T-cell (primary cell): ENCODE data around the gene WBP1L. TPM values are rescaled to one million over a fixed set of nuclear protein-coding genes. Genes with fewer than 3 reads are reported as not detected.

ENCODE experiments used
- ATAC-seq, 4 experiments: fragments of 200-7000 bp in 3 of 4; fragments of 150-1000 bp in 1 of 4; cut with Tn5 transposase; replicated peaks in 1 of 4; 1 replicate in 3 of 4; 2 replicates in 1 of 4; pipeline ENCODE4 v1.10.0; 2021; ENCODE audit warnings: moderate library complexity in 3 of 4, mild to moderate bottlenecking in 2 of 4, moderate number of reproducible peaks in 1 of 4
- CTCF ChIA-PET, 2 donors: fragments of 300-600 bp; sonication (Branson Sonifier 250); formaldehyde crosslinking; loops; one replicate each; lab custom pipeline; 2022; ENCODE audit warnings: antibody characterized with exemption in 2 of 2; lab: Charles Lee
- POLR2A ChIA-PET, 2 donors: fragments of 300-600 bp; sonication (Branson Sonifier 250); formaldehyde crosslinking; loops; one replicate each; lab custom pipeline; 2022; ENCODE audit warnings: antibody characterized with exemption in 2 of 2; lab: Charles Lee
- DNase-seq, 35 experiments: peaks; one replicate each; pipeline versions ENCODE4 v3.0.0 to v3.0.0-alpha.2; 2013 to 2023
- H3K27ac ChIP-seq: one replicate; pipeline ENCODE4 v1.5.1; 2013; ENCODE audit warnings: low read length
- H3K27me3 ChIP-seq, 2 experiments: replicated peaks in 1 of 2; 1 replicate in 1 of 2; 2 replicates in 1 of 2; pipeline versions ENCODE4 v1.6.1 to v1.7.0; 2013; ENCODE audit warnings: low read length in 1 of 2, mixed read lengths in 1 of 2; ENCODE audit not compliant: control insufficient read depth in 2 of 2, insufficient read depth in 2 of 2; ENCODE audit errors: extremely low read depth in 1 of 2
- H3K36me3 ChIP-seq, 2 donors: 1 replicate in 1 of 2; 2 replicates in 1 of 2; pipeline versions ENCODE4 v1.6.1 to v1.7.0; 2013; ENCODE audit warnings: low read length in 1 of 2; ENCODE audit not compliant: control insufficient read depth in 2 of 2, insufficient read depth in 1 of 2; ENCODE audit errors: extremely low read depth in 1 of 2
- H3K4me1 ChIP-seq, 2 experiments: 1 replicate in 1 of 2; 2 replicates in 1 of 2; pipeline versions ENCODE4 v1.6.1 to v1.7.0; 2013; ENCODE audit warnings: low read length in 2 of 2, mixed read lengths in 1 of 2; ENCODE audit not compliant: insufficient read depth in 2 of 2, control insufficient read depth in 1 of 2; ENCODE audit errors: extremely low read depth in 1 of 2
- H3K4me3 ChIP-seq, 2 donors: 1 replicate in 1 of 2; 2 replicates in 1 of 2; pipeline versions ENCODE4 v1.5.1 to v1.7.0; 2013; ENCODE audit warnings: mild to moderate bottlenecking in 2 of 2, low read length in 1 of 2, moderate library complexity in 1 of 2; ENCODE audit not compliant: control insufficient read depth in 1 of 2; ENCODE audit errors: extremely low read depth in 1 of 2
- H3K9me3 ChIP-seq: 2 replicates; pipeline ENCODE4 v1.7.0; 2013
- H3K27ac Mint-ChIP-seq, 2 donors: one replicate each; pipeline ENCODE4 v1.8.0; 2020 to 2021; ENCODE audit warnings: mild to moderate bottlenecking in 2 of 2, mixed read lengths in 2 of 2
- H3K27me3 Mint-ChIP-seq, 2 donors: one replicate each; pipeline ENCODE4 v1.8.0; 2021 to 2022; ENCODE audit warnings: mixed read lengths in 2 of 2
- H3K36me3 Mint-ChIP-seq: one replicate; pipeline ENCODE4 v1.8.0; 2021; ENCODE audit warnings: mixed read lengths
- H3K4me1 Mint-ChIP-seq, 3 donors: one replicate each; pipeline ENCODE4 v1.8.0; 2020 to 2022; ENCODE audit warnings: mixed read lengths in 3 of 3, mild to moderate bottlenecking in 1 of 3
- H3K4me3 Mint-ChIP-seq, 3 donors: one replicate each; pipeline ENCODE4 v1.8.0; 2020 to 2022; ENCODE audit warnings: mild to moderate bottlenecking in 3 of 3, mixed read lengths in 3 of 3, moderate library complexity in 3 of 3
- H3K9me3 Mint-ChIP-seq, 3 donors: one replicate each; pipeline ENCODE4 v1.8.0; 2020 to 2022; ENCODE audit warnings: mixed read lengths in 3 of 3
- WGBS: methylation state at CpG from one replicate; pipeline ENCODE4 v1.1.5; 2013; ENCODE audit warnings: missing lambda C conversion rate; ENCODE audit not compliant: insufficient coverage; 5-methylcytosine and 5-hydroxymethylcytosine counted together
- total RNA-seq, 35 experiments: library from RNA in 6 of 35; stranded (reverse) in 6 of 35; fragments of 120-200 nt in 1 of 35; gene quantifications; one replicate each; pipeline versions ENCODE4 v1.2.1 to v1.2.4 and lab custom pipeline; 2013 to 2026

WBP1L gene
- total RNA-seq, 5 donors from 2014 or later (not counting 1 experiment from before 2014, with no cell fraction given), result 20.0 to 38.5 (median 33.0) TPM

DNA sequence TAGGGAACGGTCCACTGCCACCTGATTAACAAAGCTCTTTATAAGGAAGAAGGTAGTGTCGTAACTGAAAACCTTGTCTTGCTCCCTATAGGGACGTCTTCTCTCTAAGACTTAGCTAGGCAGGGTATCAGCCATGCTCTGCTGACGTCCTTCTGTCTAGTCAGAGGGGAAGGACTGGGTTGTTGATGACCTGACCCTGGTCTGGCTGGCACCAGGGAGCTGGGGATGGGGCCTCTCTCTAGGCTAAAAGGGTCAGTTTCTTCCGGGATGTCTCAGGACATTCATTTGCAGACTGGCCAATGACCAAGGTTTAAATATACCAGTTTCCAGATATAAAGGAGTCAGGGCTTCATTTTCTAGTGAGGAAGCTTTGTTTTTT lies 83.8 kb downstream of the WBP1L start:
- Mint-ChIP-seq H3K4me1 (no peaks in the 10 kb centered on the region), H3K27ac (no peak overlapping the region), H3K9me3 (no peaks in the 10 kb centered on the region), H3K27me3 (no peaks in the 10 kb centered on the region), H3K36me3 (no peaks in the 10 kb centered on the region), H3K4me3 (no peak overlapping the region)
- H3K4me3 ChIP-seq, result no peak overlapping the region
- H3K36me3 ChIP-seq, result no peaks in the 10 kb centered on the region
- peaks cover 0 to 15% of the 10 kb centered on the region in 2 experiments for H3K27me3 ChIP-seq
- CTCF ChIA-PET, result interaction anchor here in 1 of 2 donors (0.6 to 0.7 kb wide), 2 partner anchors 257 to 286 kb away, joined by 3 read pairs; no protein-coding TSS in a partner anchor
- H3K27ac ChIP-seq, result no peak overlapping the region
- ATAC-seq, result no peak
- H3K9me3 ChIP-seq, result no peaks in the 10 kb centered on the region
- POLR2A ChIA-PET, result interaction anchor here in 1 of 2 donors (0.6 kb wide), 1 partner anchor 571 kb away, joined by 3 read pairs; no protein-coding TSS in a partner anchor
- DNase-seq, result no peak
- no peaks in the 10 kb centered on the region for H3K4me1 ChIP-seq
- WGBS, result 67% methylated on average over 1 of the region's 5 CpGs

DNA sequence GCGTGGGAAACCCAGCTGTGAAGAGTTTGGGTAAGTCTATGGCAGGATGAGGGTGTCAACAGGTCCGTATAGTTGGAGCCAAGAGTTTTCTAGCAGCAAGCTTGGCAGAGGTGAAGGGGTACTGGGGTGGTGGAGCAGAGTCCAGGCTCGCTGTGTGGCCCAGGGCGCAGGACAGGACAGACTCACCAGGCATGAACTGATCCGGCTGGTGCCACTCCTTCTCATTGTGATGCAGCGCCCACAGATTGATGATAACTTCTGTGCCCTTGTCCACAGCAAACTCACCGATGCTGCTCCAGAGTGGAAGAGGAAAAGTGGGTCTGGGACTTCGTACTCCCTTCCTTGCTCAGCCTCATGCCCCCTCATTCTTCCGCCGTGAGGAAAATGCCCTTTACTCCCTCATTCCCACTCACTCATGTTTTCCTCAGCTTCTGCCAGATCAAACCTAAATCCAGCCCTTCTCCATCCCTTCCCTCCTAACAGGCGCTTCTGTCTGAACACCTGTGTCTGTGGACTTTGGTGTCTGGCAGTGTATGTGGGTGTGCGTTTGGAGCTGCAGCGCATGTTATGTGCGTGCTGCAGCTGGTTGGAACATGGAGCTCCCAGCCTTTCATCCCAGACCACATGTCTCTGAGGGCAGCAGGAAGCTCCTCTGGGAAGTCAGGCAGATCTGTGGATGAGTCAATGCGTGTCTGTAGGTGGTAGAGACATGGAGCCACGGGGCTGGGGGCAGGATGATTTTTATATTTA lies 87.7 kb downstream of the WBP1L start:
- no peak for DNase-seq
- CTCF ChIA-PET, result no interaction called here

DNA sequence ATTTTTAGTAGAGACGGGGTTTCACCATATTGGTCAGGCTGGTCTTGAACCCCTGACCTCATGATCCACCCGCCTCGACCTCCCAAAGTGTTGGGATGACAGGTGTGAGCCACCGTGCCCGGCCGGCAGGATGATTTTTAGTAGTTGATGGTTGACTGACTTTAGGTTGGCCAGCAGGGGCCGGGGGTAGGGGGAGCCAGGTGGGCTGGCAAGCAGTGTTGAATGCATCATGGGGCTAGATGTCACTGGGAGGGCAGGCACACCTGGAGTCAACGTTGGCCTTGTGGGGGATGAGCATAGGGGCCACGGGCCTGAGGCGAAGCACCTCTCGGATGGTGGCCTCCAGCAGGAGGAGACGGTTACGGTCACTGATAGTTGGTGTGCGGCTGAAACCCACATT lies 88.5 kb downstream of the WBP1L start:
- CTCF ChIA-PET, result interaction anchor here (0.5 to 0.6 kb wide), 2 partner anchors 29 to 66 kb away, joined by 3 to 5 read pairs; no protein-coding TSS in a partner anchor
- Mint-ChIP-seq H3K9me3 (no peaks in the 10 kb centered on the region), H3K27ac (no peak overlapping the region), H3K4me1 (no peaks in the 10 kb centered on the region), H3K27me3 (no peaks in the 10 kb centered on the region), H3K4me3 (no peak overlapping the region), H3K36me3 (no peaks in the 10 kb centered on the region)
- Histone ChIP-seq H3K27ac (no peak overlapping the region), H3K36me3 (no peaks in the 10 kb centered on the region), H3K9me3 (no peaks in the 10 kb centered on the region), H3K4me1 (peaks cover 0 to 5% of the 10 kb centered on the region in 2 experiments), H3K27me3 (peaks cover 0 to 37% of the 10 kb centered on the region in 2 experiments), H3K4me3 (no peak overlapping the region)
- POLR2A ChIA-PET, result no interaction called here
- WGBS, result 88% methylated on average over 13 of the region's 14 CpGs
- no peak for DNase-seq
- ATAC-seq, result no peak

More for the DNA sequence above, 87.7 kb downstream of the WBP1L start:
- H3K4me3 Mint-ChIP-seq, result no peak overlapping the region
- H3K4me1 ChIP-seq, result peaks cover 0 to 5% of the 10 kb centered on the region in 2 experiments
- H3K36me3 ChIP-seq, result no peaks in the 10 kb centered on the region
- H3K36me3 Mint-ChIP-seq, result no peaks in the 10 kb centered on the region
- no peaks in the 10 kb centered on the region for H3K27me3 Mint-ChIP-seq
- no peaks in the 10 kb centered on the region for H3K9me3 ChIP-seq
- H3K4me1 Mint-ChIP-seq, result no peaks in the 10 kb centered on the region
- H3K27ac ChIP-seq, result no peak overlapping the region
- H3K27ac Mint-ChIP-seq, result no peak overlapping the region
- 71% methylated on average over 5 of the region's 16 CpGs for WGBS
- POLR2A ChIA-PET, result no interaction called here
- ATAC-seq, result no peak
- H3K27me3 ChIP-seq, result peaks cover 0 to 31% of the 10 kb centered on the region in 2 experiments
- H3K4me3 ChIP-seq, result no peak overlapping the region
- H3K9me3 Mint-ChIP-seq, result no peaks in the 10 kb centered on the region

DNA sequence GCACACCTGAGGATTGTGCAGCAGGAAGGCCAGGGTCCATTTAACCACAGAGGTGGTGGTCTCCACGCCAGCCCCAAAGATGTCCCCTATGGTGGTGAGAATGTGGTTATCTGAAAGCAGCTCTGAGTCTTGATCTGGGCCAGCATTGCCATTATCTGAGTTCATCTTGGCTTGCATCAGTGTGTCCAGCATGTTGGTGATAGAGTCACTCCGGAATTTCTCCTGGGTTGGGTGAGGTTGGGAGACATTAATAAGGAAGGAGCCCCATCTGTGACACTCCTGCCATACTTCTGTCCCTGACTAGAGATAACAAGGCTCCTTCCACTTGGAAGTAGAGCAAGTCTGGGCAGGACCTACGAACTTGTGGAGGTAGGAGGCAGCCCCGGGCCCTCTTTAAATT lies 89.2 kb downstream of the WBP1L start:
- ChIA-PET POLR2A (no interaction called here), CTCF (interaction anchor here (0.6 to 1.1 kb wide), 4 partner anchors 29 to 411 kb away, joined by 3 to 5 read pairs (median 4); no protein-coding TSS in a partner anchor)
- peaks cover 0 to 42% of the 10 kb centered on the region in 2 experiments for H3K27me3 ChIP-seq
- Mint-ChIP-seq H3K36me3 (peaks cover 3% of the 10 kb centered on the region), H3K4me3 (no peak overlapping the region), H3K27ac (no peak overlapping the region), H3K9me3 (peaks cover 2 to 7% (median 3%) of the 10 kb centered on the region in 3 donors), H3K4me1 (no peaks in the 10 kb centered on the region), H3K27me3 (peaks cover 0 to 7% of the 10 kb centered on the region in 2 donors)
- peaks cover 0 to 5% of the 10 kb centered on the region in 2 experiments for H3K4me1 ChIP-seq
- DNase-seq (no peak), ATAC-seq (no peak)
- WGBS, result 90% methylated on average over 3 of the region's 4 CpGs
- no peaks in the 10 kb centered on the region for H3K9me3 ChIP-seq
- no peaks in the 10 kb centered on the region for H3K36me3 ChIP-seq
- H3K27ac ChIP-seq, result no peak overlapping the region
- H3K4me3 ChIP-seq, result no peak overlapping the region

DNA sequence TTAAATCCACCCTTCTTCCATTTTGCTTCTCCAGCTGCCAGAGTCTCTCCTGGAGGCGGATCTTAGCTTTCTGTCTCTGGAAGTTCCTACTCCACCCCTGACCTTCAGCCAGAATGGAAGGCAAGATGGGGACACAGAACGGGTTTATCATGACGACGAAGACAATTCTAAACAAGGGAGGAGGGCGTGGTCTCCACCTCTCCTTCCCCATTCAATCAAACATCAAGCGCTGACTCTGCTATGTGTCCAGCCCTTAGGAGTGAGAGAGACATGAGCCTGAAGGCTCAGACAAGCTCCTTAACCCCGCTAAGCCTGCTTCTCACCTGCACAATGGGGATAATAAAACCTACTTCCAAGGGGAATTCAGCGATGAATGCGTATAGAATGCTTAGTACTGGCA lies 90.4 kb downstream of the WBP1L start:
- Histone ChIP-seq H3K4me3 (no peak overlapping the region), H3K4me1 (peaks cover 0 to 5% of the 10 kb centered on the region in 2 experiments), H3K9me3 (no peaks in the 10 kb centered on the region), H3K27ac (no peak overlapping the region), H3K27me3 (peaks cover 0 to 35% of the 10 kb centered on the region in 2 experiments), H3K36me3 (no peaks in the 10 kb centered on the region)
- ATAC-seq (no peak), DNase-seq (no peak)
- Mint-ChIP-seq H3K27me3 (peaks cover 4 to 9% of the 10 kb centered on the region in 2 donors), H3K4me1 (no peaks in the 10 kb centered on the region), H3K27ac (no peak overlapping the region), H3K4me3 (no peak overlapping the region), H3K36me3 (peaks cover 4% of the 10 kb centered on the region), H3K9me3 (peaks cover 4 to 15% (median 11%) of the 10 kb centered on the region in 3 donors)
- no CpG with 5 or more reads among the region's 9 CpGs for WGBS
- ChIA-PET POLR2A (no interaction called here), CTCF (interaction anchor here in 1 of 2 donors (1.1 to 2.1 kb wide), 2 partner anchors 140 to 410 kb away, joined by 3 to 7 read pairs; no protein-coding TSS in a partner anchor)

DNA sequence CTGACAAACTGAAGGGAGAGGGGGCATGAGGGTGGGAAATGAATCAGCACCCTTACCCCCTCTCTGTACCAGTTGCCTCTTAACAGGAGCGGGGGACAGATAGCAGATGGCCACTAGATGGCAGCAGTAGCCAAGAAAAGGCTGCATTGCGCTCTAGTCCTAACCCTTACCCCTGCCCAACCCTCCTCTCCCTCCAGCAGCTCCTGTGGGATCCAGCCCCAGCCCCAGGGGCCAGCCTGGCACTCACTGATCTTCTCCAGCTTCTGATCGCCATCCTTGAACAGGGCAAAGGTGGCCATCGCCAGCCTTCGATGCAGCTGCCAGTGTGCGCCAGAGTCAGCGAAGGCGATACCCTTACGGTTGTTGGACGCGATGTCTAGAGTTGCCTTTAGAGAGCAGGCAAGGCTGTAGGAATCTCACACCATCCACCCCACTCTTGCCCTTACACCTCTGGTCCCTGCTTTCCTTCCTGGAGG lies 91.3 kb downstream of the WBP1L start:
- peak; percentile 29 to 86 (median 65) for DNase-seq

More for the DNA sequence above, 91.3 kb downstream of the WBP1L start:
- 75% methylated on average over 9 of the region's 11 CpGs for WGBS
- Mint-ChIP-seq H3K4me3 (no peak overlapping the region), H3K4me1 (no peaks in the 10 kb centered on the region), H3K36me3 (peaks cover 4% of the 10 kb centered on the region), H3K9me3 (peaks cover 4 to 15% (median 11%) of the 10 kb centered on the region in 3 donors), H3K27me3 (peaks cover 7 to 9% of the 10 kb centered on the region in 2 donors), H3K27ac (no peak overlapping the region)
- POLR2A ChIA-PET, result no interaction called here
- H3K27ac ChIP-seq, result no peak overlapping the region
- no peak overlapping the region for H3K4me3 ChIP-seq
- peak; percentile 87 to 94 (median 90) for ATAC-seq
- CTCF ChIA-PET, result interaction anchor here (0.5 to 2.3 kb wide), 6 partner anchors 21 to 926 kb away, joined by 3 to 9 read pairs (median 5); no protein-coding TSS in a partner anchor
- no peaks in the 10 kb centered on the region for H3K9me3 ChIP-seq
- no peaks in the 10 kb centered on the region for H3K36me3 ChIP-seq
- H3K4me1 ChIP-seq, result peaks cover 0 to 5% of the 10 kb centered on the region in 2 experiments
- peaks cover 0 to 31% of the 10 kb centered on the region in 2 experiments for H3K27me3 ChIP-seq
